GM21737 (cell line): ENCODE results near the gene LGALSL.
"Not testable (repeated sequence)": the region's sequence is repeated elsewhere in the genome, so short reads cannot be mapped to it uniquely, and the experiment has no call there.

ENCODE experiments used
- ATAC-seq: cut with Tn5 transposase; IDR thresholded peaks from one replicate; pipeline ENCODE4 v1.9.1; 2021; ENCODE audit warnings: mild to moderate bottlenecking, moderate library complexity; ENCODE audit not compliant: unreplicated experiment

LGALSL gene

DNA sequence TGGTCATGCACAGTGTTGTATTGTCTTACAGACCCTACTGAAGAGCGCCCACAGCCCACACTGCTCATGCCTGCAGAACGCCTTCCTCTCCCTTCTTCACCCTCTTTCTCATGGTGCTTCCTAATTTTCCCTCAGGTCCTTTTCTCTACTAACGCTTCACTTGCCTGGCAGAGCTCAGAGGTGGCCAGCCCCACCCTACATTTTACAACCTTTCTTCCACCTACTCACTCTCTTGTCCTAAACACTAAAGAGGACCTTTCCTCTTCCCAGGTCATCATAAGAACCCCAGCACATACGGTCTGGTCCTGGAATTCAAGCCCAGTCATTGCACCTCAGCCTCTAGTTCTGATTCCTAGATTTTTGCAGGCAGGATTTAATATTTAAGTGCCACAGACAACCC is 11.7 kb upstream of the LGALSL start:
- ATAC-seq = no peak

DNA sequence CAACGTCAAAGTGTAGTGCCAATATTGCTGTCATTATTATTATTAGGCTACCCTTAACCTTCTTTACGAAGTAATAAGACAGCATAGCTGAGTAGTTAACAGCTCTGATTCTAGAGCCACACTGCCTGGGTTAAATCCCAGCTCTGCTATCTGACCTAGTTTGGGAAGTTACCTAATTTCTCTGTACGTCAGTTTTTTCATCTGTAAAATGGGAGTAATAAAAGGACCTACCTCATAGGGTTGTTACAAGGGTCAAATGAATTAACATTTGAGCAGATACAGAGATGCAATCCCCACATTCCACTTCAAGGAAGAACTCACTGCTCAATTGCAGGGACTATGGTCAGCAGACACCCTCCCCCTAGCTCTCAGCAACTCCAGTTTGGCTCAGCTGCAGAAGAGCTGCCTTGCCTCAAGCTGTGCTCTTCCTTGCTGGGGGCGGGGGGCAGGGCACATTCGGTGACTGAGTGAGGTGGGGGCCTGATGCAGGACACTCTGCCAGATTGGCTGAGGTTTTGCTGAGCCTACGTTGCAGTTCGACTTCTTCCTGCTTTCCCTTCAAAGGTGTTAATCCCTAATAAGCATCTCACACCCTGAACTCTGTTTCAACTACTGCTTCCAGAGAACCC is 11.0 kb upstream of the LGALSL start:
- no peak for ATAC-seq

DNA sequence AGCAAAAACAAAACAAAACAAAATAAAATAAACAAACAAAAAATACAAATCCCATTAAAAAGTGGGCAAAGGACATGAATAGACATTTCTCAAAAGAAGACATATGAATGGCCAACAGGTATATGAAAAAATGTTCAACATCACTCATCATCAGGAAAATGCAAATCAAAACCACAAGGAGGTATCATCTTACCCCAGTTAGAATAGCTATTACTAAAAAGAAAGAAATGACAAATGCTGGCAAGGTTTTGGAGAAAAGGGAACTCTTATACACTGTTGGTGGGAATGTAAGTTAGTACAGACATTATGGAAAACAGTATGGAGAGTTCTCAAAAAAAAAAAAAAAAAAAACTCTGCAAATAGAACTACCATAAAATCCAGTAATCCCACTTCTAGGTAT is 8.0 kb upstream of the LGALSL start:
- not testable (repeated sequence) for ATAC-seq

DNA sequence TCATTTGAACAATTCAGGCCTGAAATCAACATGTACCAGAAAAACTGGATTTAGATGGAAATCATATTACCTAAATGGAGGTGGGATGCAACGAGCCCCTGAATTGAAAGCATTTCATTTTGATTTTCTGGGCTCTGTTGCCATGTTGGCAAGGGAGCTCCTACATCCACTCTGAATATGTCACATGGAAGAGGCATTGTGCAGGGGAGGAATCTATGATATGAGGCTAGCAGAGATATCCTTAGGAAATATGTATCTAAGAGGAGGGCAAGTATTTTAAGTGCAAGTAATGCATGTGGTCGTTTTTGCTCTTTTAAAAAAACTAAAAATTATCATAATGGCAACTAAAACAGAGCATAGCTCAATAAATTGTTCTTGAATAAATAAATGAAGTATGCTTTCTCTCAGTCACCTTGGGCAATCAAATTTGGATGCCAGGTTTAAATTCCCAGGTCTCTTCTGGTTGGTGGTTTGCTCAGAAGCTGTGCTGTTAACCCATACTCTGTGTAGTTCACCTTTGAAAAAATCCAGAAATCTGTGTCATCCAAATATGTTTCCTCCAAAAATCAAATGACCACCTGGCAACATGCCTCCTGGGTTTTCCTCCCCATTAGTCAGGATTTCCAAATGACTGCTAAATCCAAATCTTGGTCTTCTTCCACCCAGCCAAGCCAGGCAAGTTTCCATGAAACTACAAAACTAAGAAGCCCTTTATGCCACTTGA is 6.5 kb upstream of the LGALSL start:
- no peak for ATAC-seq

DNA sequence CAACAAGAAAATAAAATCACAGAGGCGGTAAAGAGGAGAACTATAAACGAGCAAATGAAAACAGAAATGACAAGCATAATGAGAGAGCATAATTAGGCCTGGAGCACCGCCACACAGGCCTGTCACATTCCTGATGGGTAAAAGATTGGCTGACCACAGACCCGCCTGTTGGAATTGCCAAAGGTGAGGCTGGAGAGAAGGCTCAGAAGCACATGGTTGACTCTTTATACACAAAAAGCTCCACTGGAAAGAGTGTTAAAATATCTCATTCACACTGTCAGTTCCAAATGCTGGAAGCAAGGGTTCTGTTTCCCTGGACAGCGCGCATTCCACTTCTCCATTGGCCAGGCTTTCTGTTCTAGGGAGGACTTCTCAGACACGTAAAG is 5.9 kb upstream of the LGALSL start:
- ATAC-seq = no peak

DNA sequence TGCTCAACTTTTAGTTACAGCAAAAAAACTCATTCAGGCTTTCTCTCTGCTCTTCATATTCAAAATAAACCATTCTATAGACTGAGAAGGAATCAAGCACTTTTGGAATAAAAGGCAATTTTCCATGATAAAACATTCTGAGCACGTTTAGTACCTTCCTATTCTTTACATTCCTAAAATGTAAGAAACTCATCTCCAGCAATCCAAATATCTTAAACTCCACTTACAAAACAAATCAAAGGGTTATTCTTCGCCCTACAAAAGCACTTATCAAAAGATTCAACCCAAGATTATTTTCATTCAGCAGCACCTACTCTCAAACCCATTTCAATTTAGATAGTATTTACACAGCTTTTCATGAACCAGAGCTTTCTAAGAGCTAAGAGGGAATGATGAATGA is 2.9 kb upstream of the LGALSL start:
- no peak for ATAC-seq

DNA sequence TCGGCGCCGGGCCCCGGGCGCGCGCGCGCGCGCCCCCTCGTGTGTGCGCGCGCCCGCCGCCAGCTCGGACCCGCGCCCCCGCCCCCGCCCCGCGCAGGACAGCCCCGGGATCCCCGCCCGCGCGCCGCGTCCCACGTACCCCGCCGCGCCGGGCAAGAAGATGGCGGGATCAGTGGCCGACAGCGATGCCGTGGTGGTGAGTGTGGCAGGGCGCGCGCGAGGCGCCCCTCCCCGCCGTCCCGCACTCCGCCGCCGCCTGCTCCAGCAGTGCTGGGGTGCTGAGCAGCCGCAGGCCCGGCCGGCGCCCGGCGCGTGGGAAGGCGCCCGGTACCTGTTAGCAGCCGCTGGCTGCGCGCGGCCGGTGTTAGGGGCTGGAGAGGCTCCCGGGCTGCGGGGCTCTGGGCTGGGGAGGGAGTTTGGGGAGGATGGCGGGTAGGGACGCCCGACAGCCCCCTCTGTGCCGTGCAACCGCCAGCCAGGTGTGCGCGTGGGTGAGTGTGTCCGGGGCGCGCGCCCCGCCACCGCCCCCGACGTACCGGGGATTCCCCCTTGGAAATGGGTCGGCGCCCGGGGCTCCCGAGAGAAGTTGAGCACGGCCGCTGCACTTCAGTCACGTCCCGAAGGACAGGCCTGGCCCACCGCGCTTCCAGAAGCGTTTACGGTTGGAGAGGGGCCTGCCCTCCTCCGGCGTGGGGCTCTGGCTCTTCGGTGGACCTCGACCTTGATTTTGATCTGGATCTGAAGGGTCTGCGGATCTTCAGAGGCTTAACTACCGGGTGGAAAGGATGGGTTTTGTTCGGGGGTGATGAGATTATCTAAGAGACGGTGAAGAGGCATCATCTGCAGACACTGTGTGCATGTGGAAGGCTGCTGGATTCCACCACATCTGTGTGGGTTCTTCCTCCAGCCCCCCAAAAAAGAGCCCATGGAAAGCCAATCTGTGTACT is 697 bp downstream of the LGALSL start:
- peak; percentile 42 for ATAC-seq

DNA sequence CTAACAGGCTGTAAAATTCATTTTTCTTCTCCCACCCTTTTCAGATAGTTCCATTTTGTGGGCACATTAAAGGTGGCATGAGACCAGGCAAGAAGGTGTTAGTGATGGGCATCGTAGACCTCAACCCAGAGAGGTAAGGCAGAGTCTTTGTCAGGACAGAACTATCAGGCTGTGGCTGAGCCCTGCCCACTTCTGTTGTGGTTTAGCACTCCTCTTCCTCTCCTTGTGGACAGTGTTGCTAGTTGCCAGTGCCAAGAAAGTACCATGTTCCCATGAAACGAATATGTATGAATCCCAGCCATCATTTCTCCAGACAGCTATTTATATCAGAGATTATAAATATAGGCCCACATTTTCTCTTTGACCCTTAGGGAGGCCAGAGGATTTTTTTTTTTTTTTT is 1.6 kb downstream of the LGALSL start:
- ATAC-seq = no peak

DNA sequence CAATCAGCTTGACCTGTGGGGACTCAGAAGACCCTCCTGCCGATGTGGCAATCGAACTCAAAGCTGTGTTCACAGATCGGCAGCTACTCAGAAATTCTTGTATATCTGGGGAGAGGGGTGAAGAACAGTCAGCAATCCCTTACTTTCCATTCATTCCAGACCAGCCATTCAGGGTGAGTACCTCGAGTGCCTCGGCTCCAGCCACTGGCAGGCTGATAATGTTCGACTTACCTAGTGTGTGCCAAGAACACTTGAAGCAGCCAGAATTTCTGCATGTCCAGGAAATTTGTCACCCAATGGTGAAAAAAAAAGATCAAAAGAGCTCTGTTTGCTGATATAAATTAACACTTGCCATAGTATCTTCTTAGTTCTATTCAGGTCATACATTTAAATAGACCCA is 2.3 kb downstream of the LGALSL start:
- no peak for ATAC-seq

DNA sequence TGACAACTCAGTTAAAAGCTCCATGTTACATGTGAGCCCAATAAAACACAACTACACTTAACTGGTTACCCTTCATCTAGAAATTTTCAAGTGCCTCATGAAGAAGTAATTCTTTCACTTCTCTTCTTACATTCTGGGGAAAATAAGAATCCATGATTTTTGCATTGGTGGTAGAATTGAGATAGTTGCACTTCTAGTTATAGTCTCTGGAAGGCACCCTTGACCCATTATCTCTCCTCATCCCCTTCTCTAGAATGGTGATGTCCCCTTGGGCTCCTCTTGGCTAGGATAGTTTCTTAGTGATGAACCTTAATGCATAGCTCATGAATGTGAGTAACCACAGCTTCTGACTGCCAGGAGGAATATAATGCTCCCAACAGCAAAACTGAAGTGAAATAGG is 3.6 kb downstream of the LGALSL start:
- no peak for ATAC-seq

DNA sequence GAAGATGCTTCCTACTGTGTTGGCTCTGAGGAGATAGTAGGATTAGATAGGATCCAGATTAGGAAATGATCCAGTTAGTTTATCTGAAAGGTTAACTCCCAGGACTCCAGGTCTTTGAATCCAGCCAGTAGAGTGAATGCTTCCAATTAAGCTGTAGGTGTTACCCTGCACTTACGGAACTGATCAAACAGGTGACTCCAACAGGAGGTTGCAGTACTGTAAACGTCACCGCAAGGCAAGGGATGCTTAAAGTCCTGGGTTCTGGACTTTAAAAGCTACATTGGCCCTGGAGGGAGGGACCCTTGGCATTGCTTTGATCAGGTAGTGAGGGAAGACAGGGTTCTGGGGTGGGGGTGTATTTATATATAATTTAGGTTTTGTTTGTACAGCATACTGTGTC is 5.6 kb downstream of the LGALSL start:
- ATAC-seq = no peak

DNA sequence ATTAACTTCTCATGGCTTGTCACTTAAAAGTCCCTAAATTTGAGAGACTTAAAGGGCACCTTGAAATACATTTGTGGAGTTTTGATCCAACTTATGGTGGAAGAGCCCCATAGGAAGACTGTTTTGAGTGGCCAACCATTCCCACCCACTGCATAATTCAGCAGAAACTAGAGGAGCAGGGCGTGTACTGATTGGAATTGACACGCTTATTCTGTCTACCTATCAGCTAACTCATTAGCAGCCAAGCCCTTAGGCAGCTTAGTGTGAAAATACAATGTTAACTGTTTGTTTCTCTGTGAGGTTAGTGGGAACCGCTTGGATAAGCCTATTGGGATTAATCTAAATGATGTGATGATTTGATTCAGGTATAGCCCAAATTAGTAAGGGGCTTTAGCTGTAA is 6.4 kb downstream of the LGALSL start:
- no peak for ATAC-seq

DNA sequence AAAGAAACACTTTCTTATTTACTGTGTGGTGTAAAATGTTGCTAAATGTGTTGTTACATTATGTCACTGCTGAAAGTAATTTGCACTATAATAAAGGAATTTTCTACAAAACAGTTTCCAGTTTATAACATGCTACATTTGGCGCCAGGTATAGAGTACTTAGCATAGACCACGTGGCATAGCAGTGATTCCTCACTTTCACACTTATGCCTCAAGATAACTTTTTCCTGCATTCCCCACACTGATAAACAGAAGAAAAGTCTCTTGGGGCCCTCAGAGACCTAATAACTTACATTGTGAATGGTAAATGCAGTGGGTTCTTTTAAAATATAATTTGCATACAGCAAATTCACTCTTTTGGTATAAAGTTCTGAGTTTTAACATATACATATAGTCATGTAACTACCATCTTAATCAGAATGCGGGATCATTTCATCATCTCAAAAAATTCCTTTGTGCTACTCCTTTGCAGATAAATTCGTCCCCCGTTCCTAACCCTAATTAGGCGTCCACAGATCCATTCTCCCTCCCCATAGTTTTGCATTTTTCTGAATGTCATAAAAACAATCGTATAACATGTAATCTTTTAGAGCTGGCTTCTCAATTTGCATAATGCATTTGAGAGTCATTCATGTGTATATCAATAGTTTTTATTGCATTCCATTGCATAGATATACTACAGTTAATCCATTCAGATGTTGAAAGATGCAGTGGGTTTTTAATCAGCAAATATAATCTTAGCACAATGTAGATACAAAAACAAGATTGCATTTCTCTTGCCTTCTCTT is 7.5 kb downstream of the LGALSL start:
- ATAC-seq = no peak

DNA sequence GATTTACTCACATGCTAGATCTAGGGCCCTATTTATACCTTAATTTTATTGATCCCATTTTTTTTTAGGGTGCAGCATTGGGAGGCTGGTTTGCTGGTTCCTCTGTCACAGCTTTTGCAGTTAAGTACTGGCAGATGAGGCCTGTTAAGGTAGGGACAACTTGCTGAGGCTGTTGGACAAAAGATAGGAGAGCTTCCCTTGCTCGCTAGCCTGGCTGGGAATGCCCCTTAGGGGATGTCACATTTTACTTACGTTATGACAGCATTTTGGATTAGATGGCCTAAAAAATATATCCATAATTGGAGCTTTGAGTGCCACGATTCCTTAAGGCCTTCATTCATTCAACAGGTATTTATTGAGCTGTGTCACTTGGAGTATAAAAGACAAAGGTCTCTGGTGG is 8.2 kb downstream of the LGALSL start:
- no peak for ATAC-seq

DNA sequence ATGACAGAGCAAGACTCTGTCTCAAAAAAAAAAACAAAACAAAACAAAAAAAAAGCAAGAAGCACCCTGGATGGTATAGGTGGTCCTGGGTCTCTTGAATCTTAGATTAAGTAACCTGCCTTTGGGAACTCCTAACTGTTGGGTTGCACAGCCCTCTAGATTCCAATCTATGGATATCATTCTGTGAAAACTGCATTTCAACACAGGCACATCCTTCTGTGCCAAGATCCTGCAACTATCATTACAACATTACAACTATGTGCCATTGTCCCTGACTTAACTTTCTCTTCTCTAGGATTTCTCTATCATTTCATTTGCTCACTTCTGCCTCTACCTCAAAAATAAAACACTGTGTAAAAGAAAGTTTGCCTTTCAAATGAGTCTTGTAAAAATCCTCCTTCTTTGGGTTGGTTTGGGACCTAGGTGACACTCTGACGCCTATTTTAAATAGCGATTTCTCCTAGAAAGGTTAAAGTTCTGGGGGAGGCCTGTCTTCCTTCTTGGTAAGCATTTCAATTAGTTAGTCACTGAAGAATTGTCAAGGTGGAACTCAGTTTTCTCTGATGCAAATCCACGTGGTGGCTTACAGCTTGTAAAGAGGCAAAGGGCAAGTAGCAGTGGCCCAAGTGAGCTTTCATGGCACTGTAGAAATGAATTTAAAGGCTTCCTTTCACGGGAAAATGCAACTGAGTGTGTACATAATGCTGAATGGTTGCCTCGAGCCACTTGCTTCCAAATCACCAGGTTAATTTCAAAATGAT is 9.2 kb downstream of the LGALSL start:
- no peak for ATAC-seq

DNA sequence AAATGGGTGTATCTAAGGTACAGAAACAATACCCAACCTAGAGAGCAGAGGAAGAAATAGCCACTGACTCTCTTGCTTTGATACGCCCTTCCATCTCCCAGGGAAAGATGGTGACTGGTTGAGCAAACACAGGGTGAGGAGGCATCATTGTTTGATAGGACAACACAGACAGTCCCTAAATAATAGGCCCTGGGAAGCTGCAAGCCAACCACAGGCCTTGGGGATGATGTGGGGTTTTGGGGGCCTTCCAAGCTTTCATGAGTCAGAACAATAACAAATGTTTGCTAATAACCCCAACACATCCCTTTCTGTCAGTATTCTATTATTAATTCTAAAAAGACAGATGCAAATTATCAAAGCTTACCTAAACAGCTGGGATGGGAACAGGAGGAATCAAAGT is 9.8 kb downstream of the LGALSL start:
- ATAC-seq = no peak

DNA sequence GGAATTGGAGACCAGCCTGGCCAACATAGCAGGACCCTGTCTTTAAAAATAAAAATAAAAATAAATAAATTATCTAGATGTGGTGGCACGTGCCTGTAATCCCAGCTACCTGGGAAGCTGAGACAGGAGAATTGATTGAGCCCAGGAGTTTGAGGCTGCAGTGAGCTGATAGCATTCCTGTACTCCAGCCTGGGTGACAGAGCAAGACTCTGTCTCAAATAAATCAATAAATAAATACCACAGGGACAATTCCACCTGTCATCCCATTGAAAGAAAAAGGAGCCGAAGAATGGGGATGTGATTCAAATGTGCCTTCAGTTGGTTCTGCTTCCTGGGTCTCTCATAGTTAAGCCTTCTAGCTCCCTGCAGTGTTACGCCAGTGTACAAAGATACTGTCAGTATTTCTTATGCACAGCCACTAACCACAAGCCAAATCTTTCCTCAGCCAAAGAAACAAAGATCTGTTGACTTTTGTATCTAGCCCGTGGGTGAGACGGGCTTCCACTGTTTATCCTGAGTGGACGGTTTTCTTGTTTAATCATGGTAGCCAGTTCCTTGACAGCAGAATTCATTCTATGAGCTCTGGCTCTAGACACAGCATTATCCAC is 12.6 kb downstream of the LGALSL start:
- no peak for ATAC-seq

DNA sequence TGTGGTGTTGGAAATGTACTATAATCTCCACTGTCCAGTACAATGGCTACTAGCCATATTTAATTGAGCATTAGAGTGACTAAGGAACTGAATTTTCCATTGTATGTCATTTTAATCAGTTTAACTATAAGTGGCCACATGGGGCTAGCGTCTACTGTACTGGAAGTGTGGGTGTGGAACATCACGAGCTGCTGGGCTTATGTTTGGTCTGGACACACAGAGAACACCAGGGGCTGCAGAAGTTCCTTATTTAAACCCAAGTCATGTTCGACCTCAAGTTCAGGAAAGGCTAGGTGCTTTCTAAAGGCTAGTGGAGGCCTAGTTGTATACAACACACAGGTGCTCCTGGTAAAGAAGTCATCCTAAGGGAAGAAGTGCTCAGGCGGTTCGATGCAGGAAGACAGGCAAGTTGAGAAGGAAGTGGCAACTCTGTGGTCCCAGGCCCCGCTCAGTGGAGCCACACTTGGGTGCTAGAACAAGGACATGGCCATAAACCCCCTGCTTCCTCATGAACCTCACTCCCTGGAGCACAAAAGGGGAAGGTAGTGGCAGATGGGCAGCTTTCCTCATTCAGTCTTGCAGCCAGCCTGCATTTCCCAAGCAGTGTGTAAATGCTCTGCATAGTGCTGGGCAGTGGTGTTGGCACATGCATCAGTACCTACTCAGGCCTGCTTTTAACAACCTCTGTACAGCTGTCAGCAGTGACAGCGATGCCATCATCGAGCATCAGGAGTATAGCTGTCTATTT is 13.3 kb downstream of the LGALSL start:
- no peak for ATAC-seq

DNA sequence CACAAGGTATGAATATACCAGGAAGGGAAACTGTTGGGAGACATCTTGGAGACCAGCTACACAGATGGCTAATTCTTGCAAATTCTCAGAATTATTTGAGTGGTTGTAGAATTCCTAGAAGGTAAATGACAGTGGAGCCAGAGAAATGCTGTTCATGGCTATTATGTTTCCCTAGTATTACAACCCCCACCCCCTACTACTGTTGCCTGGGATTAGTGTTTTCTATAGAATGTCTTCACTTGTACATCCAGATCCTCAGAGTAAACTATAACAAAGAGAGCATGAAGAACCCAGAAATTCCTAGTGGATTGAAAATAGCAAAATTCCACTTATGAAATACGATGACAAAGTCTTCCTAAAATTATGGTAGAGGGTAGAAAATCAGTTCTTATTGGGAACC is 15.3 kb downstream of the LGALSL start:
- ATAC-seq = no peak
